ENCODE measurements around the gene MMP21.

MMP21 gene

GRCh38 chr10:125765835-125766234, 9.8 kb downstream of the MMP21 start:
- DNase-seq (ENCODE audit: low read depth) = no peak

GRCh38 chr10:125762692-125763648, 12.7 kb downstream of the MMP21 start:
- no peak for DNase-seq (ENCODE audit: low read depth)

- DNase-seq (ENCODE audit: low read depth) = no peak
These were observed 13.7 kb downstream of the MMP21 start for GRCh38 chr10:125761961-125762360.

GRCh38 chr10:125757742-125758141, 17.9 kb downstream of the MMP21 start:
- no peak for DNase-seq (ENCODE audit: low read depth)

- DNase-seq (ENCODE audit: low read depth) = no peak
These were observed 18.7 kb downstream of the MMP21 start for GRCh38 chr10:125756853-125757487.

GRCh38 chr10:125756196-125756595, 19.4 kb downstream of the MMP21 start:
- no peak for DNase-seq (ENCODE audit: low read depth)

- no peak for DNase-seq (ENCODE audit: low read depth)
These were observed 28.2 kb downstream of the MMP21 start for GRCh38 chr10:125747417-125747816.

GRCh38 chr10:125744909-125745308, 30.7 kb downstream of the MMP21 start:
- DNase-seq (ENCODE audit: low read depth) = no peak

GRCh38 chr10:125742465-125742864, 33.2 kb downstream of the MMP21 start:
- DNase-seq (ENCODE audit: low read depth) = no peak

GRCh38 chr10:125739994-125740679, 35.5 kb downstream of the MMP21 start:
- DNase-seq (ENCODE audit: low read depth) = no peak

GRCh38 chr10:125738206-125738605, 37.4 kb downstream of the MMP21 start:
- no peak for DNase-seq (ENCODE audit: low read depth)

GRCh38 chr10:125734823-125735222, 40.8 kb downstream of the MMP21 start:
- DNase-seq (ENCODE audit: low read depth) = no peak

GRCh38 chr10:125734148-125734547, 41.5 kb downstream of the MMP21 start:
- no peak for DNase-seq (ENCODE audit: low read depth)

- DNase-seq (ENCODE audit: low read depth) = no peak
These were observed 48.2 kb downstream of the MMP21 start for GRCh38 chr10:125727436-125727835.

GRCh38 chr10:125726914-125727313, 48.7 kb downstream of the MMP21 start:
- no peak for DNase-seq (ENCODE audit: low read depth)

- DNase-seq (ENCODE audit: low read depth) = no peak
These were observed 52.8 kb downstream of the MMP21 start for GRCh38 chr10:125722811-125723210.

GRCh38 chr10:125721035-125721434, 54.6 kb downstream of the MMP21 start:
- no peak for DNase-seq (ENCODE audit: low read depth)

GRCh38 chr10:125720002-125720382, 55.6 kb downstream of the MMP21 start:
- DNase-seq (ENCODE audit: low read depth) = no peak

GRCh38 chr10:125719173-125720001, 56.2 kb downstream of the MMP21 start, which contains the start of gene EDRF1:
EDRF1 (plus strand) TSS chr10:125719709; CDS start chr10:125719808, 99 bp downstream.
- DNase-seq (ENCODE audit: low read depth) = peak; percentile 93

Measured in CMK (cell line).